Brain microvascular endothelial cell (primary cell): ENCODE data around the gene MAN1C1.
"Not testable (repeated sequence)": the region's sequence is repeated elsewhere in the genome, so short reads cannot be mapped to it uniquely, and the experiment has no call there.

Experiments
- DNase-seq: peaks from one replicate; pipeline ENCODE4 v3.0.0-alpha.2; 2020
- H3K27ac ChIP-seq: fragments of 250-450 bp; sonication (Bioruptor Pico); 2 replicates; pipeline ENCODE4 v1.5.1; 2020; ENCODE audit warnings: mild to moderate bottlenecking, moderate library complexity
- H3K27me3 ChIP-seq: fragments of 250-450 bp; sonication (Bioruptor Pico); replicated peaks from 2 replicates; pipeline ENCODE4 v1.5.1; 2020; ENCODE audit warnings: mild to moderate bottlenecking
- H3K36me3 ChIP-seq: fragments of 250-450 bp; sonication (Bioruptor Pico); replicated peaks from 2 replicates; pipeline ENCODE4 v1.5.1; 2020; ENCODE audit warnings: mild to moderate bottlenecking
- H3K4me3 ChIP-seq: 2 replicates; pipeline ENCODE4 v1.5.1; 2011; ENCODE audit warnings: low read depth, mild to moderate bottlenecking, control low read depth, low read length, moderate library complexity
- CTCF ChIP-seq: IDR thresholded peaks from 2 replicates; pipeline ENCODE4 v1.5.1; 2011; ENCODE audit warnings: low read depth, mild to moderate bottlenecking, moderate library complexity, low read length, control low read depth, inconsistent platforms; ENCODE audit errors: missing control alignments
- in situ Hi-C: cut with HindIII; loops from 2 replicates; pipeline ENCODE4 v1.10.0; 2017; ENCODE audit warnings: low sequenced_read_pairs, low pct_ligation_motif_present

The MAN1C1 gene

GRCh38 chr1:25661043-25661815, 44.6 kb downstream of the MAN1C1 start:
- Histone ChIP-seq H3K4me3 (no peak overlapping the region), H3K27ac (no peak overlapping the region), H3K36me3 (no peaks in the 10 kb centered on the region), H3K27me3 (peaks cover 2% of the 10 kb centered on the region)
- no peak for DNase-seq
- in situ Hi-C loops, result no loop called here
- TF ChIP-seq CTCF, result no peak

DNA sequence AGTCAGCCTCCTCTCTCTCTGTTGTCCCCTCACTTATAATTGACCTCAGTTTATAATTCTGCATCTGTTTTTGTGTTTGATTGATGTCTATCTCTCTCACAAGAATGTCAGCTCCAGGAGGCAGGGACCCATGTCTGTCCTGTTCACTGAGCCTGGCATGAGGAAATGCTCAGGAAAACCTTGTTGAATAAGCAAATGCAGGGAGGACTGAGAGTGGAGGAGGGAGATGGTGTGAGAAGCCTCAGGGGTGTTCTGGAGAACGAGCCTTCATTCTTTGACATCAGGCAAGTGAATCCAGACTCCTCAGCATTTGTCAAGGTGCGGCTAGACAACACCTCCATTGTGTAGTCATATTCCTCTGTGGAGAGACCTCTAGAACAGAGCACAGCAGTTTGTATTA, 45.5 kb downstream of the MAN1C1 start:
- Histone ChIP-seq H3K27me3 (peaks cover 2% of the 10 kb centered on the region), H3K27ac (no peak overlapping the region), H3K4me3 (no peak overlapping the region), H3K36me3 (no peaks in the 10 kb centered on the region)
- no peak for DNase-seq
- in situ Hi-C loops, result no loop called here
- TF ChIP-seq CTCF, result no peak

DNA sequence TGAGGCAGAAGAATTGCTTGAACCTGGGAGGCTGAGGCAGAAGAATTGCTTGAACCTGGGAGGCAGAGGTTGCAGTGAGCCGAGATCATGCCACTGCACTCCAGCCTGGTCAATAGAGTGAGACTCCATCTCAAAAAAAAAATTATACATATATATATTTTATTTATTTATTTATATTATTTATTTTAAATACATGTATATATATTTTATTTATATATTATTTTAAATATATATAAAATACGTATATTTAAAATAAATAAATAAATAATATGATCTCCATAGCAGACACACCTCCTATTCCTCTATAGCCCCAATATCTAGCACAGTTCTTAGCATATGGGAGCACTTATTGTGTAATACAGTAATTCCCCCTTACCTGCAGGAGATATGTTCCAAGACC, 46.4 kb downstream of the MAN1C1 start:
- H3K36me3 ChIP-seq, H3K27ac ChIP-seq, in situ Hi-C loops, H3K27me3 ChIP-seq, DNase-seq, H3K4me3 ChIP-seq: not testable (repeated sequence)

- H3K27me3 ChIP-seq, result peaks cover 2% of the 10 kb centered on the region
- no peak overlapping the region for H3K4me3 ChIP-seq
- H3K27ac ChIP-seq, result no peak overlapping the region
- H3K36me3 ChIP-seq, result no peaks in the 10 kb centered on the region
- no peak for DNase-seq
- in situ Hi-C loops, result no loop called here
- TF ChIP-seq CTCF, result no peak
Observed at GRCh38 chr1:25664357-25665199, 48.0 kb downstream of the MAN1C1 start.

GRCh38 chr1:25666460-25666859, 49.9 kb downstream of the MAN1C1 start:
- H3K36me3 ChIP-seq, result no peaks in the 10 kb centered on the region
- no peak overlapping the region for H3K4me3 ChIP-seq
- no peak overlapping the region for H3K27ac ChIP-seq
- DNase-seq, result no peak
- no peak for TF ChIP-seq CTCF
- in situ Hi-C loops, result no loop called here
- peaks cover 2% of the 10 kb centered on the region for H3K27me3 ChIP-seq

DNA sequence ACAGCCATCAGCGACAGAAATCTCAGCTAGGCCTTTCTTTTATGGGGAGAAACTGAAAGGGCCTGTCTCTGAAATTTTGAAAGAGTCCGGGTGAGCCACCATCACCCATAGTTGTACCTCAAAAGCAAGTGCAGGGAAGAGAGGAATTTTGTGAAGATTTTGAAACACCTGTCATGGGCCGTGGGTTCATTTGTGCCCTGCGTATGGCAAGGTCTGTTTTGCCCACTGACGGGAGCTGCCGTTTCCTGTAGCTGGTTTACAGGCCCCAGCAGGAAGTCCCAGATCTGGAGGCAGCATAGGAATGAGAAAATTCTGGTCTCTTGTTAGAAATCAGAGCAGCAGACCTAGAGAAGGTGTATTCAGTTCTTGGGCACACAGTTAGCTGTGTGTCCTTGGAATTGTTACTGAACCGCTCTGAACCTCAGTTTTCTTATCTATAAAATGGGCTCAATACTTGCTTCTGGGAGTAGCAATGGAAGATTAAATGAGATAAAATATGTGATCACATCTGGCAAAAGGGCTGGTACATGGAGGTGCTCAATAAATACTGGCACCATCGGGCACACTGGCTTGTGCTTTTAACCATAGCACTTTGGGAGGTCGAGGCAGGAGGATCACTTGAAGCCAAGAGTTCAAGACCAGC, 52.5 kb downstream of the MAN1C1 start:
- no peaks in the 10 kb centered on the region for H3K36me3 ChIP-seq
- no peak for TF ChIP-seq CTCF

More for the DNA sequence above, 52.5 kb downstream of the MAN1C1 start:
- DNase-seq, result no peak
- in situ Hi-C loops, result no loop called here
- Histone ChIP-seq H3K27me3 (peaks cover 2% of the 10 kb centered on the region), H3K4me3 (no peak overlapping the region), H3K27ac (no peak overlapping the region)
